CD4-positive, alpha-beta T cell treated with Interleukin-17A for 1 hour (primary cell): ENCODE results near the gene DMWD.

Experiments used
- DNase-seq: peaks from one replicate; pipeline ENCODE4 v3.0.0-alpha.2; 2020

DMWD gene

GRCh38 chr19:45739498-45740439, 52.9 kb downstream of the DMWD start:
- DNase-seq, result no peak

- no peak for DNase-seq
These were observed 59.4 kb downstream of the DMWD start, which contains the start of gene MEIOSIN for GRCh38 chr19:45733160-45733810. TSS of gene MEIOSIN (plus strand) at chr19:45733439. CDS start at chr19:45735377, 1,938 bp downstream.
